T-helper 1 cell treated with Interleukin-12 subunit alpha and Interleukin-12 subunit beta and Interleukin-4 antibody, amounts not matched to agents 30 ng/mL and 1 ng/mL, for 36 hours (primary cell): ENCODE data around the gene ZNHIT3. TPM values are rescaled to one million over a fixed set of nuclear protein-coding genes. Genes with fewer than 3 reads are reported as not detected.
"Not testable (repeated sequence)": the region's sequence is repeated elsewhere in the genome, so short reads cannot be mapped to it uniquely, and the experiment has no call there.

Experiments used
- intact Hi-C: fragments of 100-400 bp; cut with micrococcal nuclease; formaldehyde crosslinking; loops from one replicate; pipeline ENCODE4 v1.15.1; 2024
- total RNA-seq: library from RNA; stranded (reverse); gene quantifications from 2 replicates; pipeline ENCODE4 v1.2.3, GENCODE V29; 2022

ZNHIT3 gene
- total RNA-seq, 1 donor from 2014 or later = 38.0 TPM

DNA sequence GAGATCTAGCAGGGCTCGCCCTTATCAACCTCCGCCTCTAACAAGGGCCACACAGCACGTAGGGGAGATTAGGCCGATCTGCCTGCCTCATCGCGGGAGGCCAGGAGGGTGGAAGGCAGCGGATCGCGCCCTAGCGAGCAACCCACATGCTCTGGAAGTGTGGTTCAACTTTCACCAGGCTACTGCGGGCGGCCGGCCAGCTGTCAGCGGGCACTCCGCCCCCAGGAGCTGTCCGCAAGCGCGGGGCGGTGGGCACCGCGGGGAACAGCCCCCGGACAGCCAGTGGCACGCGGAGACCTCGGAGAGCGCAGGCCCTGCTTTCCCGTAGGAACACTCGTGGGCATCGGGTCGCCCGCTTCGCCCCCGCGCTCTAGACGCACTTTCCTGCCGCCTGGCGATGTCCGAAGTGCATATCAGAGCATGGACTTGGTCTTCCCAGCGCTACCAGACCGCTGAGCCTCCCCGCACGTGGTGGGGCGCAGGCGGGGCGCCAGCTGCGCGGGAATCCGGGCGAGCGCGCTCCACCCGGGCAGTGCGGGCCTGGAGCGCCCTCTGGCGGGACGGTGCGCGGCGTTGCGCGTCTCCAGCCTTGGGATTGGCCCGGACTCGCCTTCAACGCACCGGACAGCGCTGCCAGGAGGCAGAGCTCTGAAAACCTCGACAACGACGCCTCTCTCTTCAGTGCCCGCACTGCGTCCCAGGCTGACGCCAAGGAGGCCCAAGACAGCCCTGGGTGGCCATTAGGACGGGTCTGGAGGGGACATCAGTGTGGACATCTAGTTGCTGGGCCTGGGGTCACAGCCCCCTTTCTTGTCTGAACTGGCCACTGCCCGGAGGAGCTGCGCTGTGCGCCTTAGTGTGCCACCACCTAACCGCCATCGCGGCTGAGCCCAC lies 3.6 kb upstream of the ZNHIT3 start:
- intact Hi-C loops = loop anchor here (1.0 to 10.0 kb wide), 3 partner anchors 328 to 1518 kb away; partner anchors contain the start of genes CCT6B and ZNF830

DNA sequence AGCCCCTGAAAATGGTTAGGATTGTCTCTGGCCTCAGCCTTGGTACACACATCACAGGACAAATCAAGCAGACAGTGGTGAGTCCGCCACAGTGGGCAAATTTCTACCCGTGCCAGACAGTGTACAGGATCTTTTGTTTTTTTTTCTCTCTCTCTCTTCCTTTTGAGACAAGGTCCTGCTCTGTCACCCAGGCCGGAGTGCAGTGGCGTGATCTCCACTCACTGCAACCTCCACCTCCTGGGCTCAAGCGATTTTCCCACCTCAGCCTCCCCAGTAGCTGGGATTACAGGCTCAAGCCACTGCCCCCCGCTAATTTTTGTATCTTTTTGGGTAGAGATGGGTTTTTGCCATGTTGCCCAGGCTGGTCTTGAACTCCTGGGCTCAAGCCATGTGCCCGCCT lies 2.5 kb upstream of the ZNHIT3 start:
- intact Hi-C loops = loop anchor here (10.0 kb wide), 2 partner anchors 329 to 1519 kb away; partner anchors contain the start of genes CCT6B and ZNF830

GRCh38 chr17:36485027-36485426 lies 1.5 kb upstream of the ZNHIT3 start:
- intact Hi-C loops = loop anchor here (5.0 to 10.0 kb wide), 3 partner anchors 330 to 1520 kb away; partner anchors contain the start of genes AP2B1, CCT6B and ZNF830

GRCh38 chr17:36485805-36486203 lies 677 bp upstream of the ZNHIT3 start:
- intact Hi-C loops = loop anchor here (1.0 to 10.0 kb wide), 10 partner anchors 22 to 1521 kb away; partner anchors contain the start of genes AP2B1, CCT6B, GGNBP2 and MRM1

- intact Hi-C loops = no loop called here
Measured at GRCh38 chr17:36493956-36494355, 7.5 kb downstream of the ZNHIT3 start.

- intact Hi-C loops = no loop called here
Measured at GRCh38 chr17:36494674-36495073, 8.2 kb downstream of the ZNHIT3 start.

- intact Hi-C loops = no loop called here
Measured at GRCh38 chr17:36495076-36495578, 8.6 kb downstream of the ZNHIT3 start.

DNA sequence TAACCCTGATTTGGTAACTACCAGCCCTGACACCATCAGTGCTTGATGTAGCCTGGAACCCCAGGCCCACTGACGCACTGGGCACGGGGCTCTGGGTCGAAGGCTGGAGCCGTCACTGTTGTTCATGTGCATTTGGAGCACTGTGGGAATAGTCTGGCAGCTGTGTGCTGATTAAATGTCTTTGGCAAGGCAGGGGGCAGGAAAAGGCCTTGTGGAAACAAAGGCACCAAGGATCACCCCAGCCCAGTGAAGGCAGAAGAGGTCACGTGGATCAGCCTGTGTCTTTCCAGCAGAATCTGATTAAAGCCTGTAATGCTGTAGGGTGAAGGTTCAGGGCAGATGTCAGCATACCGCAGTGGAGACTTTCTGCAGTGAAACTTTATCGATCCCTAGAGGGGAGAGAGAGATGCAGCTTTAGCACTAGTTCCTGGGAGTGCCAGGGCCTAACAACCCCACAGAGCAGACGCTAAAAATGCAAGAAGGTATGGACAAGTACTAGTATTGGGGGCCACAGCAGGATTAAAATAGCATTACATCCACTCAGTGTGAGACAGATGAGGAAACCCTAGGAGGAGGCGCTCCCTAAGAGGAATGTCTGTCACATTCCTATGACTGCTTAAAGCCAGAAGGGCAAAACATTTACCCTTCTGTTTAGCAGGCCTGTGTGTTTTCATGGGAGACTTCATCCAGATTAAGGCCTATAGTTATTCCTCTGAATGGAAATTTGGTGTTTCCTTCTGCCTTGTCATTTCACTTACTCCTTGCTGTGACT lies 9.7 kb downstream of the ZNHIT3 start:
- intact Hi-C loops = no loop called here

DNA sequence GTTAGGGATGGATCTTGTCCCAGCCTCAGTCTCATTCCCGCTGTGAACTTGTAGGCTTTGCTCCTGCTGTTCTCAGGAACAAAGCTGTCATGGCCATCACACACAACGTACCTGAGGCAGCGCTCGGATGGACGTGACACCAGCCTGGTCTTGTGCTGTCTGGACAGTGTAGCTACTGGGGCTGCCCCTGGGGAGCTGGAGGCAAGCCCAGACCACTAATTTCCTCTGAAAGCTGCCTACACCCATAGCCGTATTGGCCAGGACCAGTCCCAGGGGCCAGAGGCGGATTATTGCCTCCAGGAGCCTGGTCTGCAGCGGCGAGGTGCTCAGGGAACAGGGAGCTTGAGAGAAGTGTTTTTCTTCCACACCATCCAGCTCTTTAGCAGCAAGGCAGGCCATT lies 11.7 kb downstream of the ZNHIT3 start:
- intact Hi-C loops = no loop called here

DNA sequence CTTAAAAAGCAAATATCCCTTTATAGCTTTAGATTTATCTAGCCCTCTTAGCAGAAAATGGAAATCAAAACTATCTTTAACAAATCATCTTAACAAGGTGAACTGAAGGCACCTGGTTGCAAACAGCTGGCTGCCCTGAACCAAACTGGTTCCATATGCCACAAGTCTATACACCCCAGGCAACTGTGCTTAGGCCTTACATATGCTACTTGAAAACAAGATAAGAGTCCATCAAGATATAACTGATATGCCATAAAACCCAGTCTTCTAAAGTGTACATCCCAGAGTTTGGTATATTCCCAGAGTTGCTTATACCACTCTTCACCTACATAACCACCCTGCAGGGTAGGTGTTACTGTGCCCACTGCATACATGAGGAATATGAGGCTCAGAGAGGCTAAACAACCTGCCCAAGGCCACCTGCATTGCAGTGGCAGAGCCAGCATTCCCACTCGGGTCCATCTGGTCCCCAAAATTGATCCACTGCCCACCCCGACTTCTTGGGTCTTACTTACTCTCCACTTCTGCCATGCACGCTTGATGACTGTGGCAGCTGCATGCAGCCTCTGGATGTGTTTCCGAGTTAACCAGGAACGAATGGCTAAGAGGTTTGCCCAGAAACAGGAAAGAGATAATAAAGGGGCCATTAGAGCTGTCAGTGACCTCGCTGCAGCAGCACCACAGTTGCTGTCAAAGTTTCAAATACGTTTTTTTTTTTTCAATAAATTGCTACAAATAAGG lies 12.2 kb downstream of the ZNHIT3 start:
- intact Hi-C loops = no loop called here

DNA sequence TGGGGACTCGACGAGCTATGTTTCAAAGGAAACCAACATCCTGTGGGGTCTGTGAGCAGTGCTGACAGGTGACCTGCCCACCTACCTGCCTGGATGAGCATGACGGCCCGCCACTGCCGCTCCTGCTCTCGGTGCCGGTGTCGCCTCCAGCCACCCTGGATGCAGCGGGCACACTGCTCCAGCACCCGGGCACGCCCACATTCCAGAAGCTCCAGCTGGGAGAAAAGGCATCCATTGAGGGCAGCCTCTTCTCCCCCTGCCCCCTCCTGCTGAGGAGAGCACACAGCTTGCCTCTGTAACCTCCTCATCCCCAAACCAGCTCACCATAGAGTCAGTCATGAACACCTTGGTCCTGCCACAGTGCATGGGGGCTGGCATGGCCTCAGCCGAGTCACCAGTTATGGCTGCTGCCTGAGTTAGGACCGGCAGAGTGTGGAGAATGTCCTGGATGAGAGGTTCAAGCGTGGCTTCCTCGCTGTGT lies 14.3 kb downstream of the ZNHIT3 start:
- intact Hi-C loops = no loop called here

DNA sequence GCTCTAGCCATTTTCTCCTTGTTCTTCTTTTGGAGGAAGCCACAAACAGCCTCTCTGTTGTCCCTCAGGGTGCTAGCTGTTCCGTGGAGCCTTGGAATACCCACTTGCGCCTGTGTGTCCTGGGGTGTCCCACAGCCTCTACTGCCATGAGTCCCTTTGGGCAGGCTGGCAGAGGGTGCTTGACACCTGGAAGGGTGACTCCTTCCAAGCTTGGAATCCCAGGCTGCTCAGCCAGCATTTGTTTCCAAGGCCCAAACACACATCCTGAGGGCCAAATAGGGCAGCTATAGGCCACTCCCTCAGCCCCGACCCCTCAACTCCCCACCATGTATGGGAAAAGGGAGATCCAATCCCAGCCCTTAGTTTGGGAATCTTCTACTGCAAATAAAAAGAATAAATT lies 14.9 kb downstream of the ZNHIT3 start:
- intact Hi-C loops = no loop called here

GRCh38 chr17:36501963-36502362 lies 15.5 kb downstream of the ZNHIT3 start:
- intact Hi-C loops = no loop called here

DNA sequence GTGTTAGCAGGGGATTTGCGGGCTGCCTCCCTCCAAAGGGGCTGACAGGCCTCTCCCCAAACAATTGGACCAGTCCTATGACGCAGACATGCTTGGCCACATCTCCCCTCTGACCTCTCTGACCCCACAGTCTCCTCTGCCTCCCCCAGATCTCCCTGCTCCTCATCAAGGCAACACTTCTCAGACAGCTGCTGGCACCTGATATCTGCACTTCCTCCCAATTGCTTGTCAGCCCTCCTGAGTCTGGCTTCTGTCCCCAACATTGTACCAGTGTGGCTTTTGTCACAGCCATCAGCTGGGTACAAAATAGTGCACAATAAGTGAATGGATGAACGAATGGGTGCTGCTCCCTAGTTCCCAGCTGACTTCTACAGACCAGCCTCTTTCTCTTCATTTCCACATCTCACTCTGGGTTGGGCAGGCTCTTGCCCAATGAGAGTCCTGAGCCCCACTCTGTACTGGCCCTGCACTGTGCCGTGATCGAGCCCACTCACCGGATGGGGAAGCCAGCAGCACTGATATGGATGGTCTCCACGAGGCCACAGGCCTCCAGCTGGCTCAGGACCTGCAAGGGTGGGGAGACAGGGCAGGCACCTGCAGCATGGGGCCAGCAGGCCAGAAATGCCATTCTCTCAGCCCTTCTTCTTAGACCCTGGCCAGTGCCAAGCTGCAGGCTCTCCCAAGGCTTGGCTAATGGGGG lies 17.1 kb downstream of the ZNHIT3 start:
- intact Hi-C loops = no loop called here

- intact Hi-C loops = no loop called here
Measured at GRCh38 chr17:36504156-36504545, 17.7 kb downstream of the ZNHIT3 start.

- intact Hi-C loops = no loop called here
Measured at GRCh38 chr17:36505171-36505570, 18.7 kb downstream of the ZNHIT3 start.

DNA sequence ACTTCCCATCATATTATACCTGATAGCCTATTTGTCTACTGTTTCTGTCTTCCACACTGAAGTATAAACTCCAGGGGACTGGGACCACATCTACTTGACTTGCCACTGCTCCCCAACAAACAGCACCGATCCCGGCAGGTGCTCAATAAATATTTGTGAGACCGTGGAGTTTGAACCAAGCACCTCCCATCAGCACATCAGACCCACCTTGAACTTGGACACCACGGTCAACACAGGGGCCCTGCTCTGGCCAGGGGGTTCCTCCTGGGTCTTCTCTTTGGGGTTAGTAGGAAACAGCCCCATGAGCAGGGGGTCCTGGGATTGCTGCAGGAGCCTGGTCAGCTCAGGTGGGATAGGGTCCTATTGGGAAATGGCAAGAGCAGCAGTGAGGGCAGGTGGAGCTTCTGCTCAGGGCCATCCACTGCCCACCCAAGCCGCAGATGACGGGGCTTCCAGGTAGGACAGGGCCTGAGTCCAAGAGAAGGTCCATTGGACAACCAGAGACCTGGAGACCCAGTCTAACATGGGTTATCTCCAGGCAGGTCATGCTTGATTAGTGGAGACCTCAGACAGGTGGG lies 19.9 kb downstream of the ZNHIT3 start:
- intact Hi-C loops = no loop called here

DNA sequence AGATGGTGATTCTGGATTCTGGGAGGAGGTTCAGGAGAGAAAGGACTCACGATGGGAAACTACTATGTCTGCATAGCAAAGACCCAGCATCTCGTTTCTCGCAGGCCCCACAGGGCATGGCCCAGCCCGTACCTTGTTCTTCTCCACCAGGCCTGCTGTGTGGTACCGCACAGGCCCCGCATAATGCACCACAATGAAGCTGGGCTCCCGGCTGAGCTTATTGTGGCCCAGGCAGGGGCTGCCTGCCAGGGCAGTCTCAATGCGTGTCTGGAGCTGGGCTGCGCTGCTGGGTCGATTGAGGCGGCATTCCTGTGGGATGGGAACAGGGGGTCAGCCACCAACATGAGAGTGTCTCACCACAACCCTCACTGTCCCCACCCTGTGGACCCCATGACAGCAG lies 20.4 kb downstream of the ZNHIT3 start:
- intact Hi-C loops = no loop called here

- intact Hi-C loops = no loop called here
Measured at GRCh38 chr17:36507266-36507665, 20.8 kb downstream of the ZNHIT3 start.

- intact Hi-C loops = not testable (repeated sequence)
Measured at GRCh38 chr17:36508439-36508838, 22.0 kb downstream of the ZNHIT3 start.
